HCT116 (cell line): ENCODE results near the gene UQCRC1. TPM values are rescaled to one million over a fixed set of nuclear protein-coding genes. Genes with fewer than 3 reads are reported as not detected.
A peak's percentile ranks its signal among the peaks of the same experiment; 100 is the strongest.

ENCODE experiments used
- ATAC-seq: fragments of 200-7000 bp; cut with Tn5 transposase; 2 replicates; pipeline ENCODE4 v1.9.1; 2020; ENCODE audit warnings: mild to moderate bottlenecking, moderate library complexity
- BruUV-seq: library from RNA; stranded (reverse); fragments of 400-500 nt; replicated peaks from 2 replicates; lab custom pipeline; 2021; lab: Mats Ljungman, UMichigan
- CTCF ChIA-PET: fragments of 300-600 bp; sonication (Branson Sonifier 250); formaldehyde crosslinking; loops from one replicate; lab custom pipeline; 2021; ENCODE audit warnings: antibody characterized with exemption; lab: Charles Lee
- POLR2A ChIA-PET: fragments of 300-600, 350-600 bp; sonication (Branson Sonifier 250); formaldehyde crosslinking; loops from one replicate; lab custom pipeline; 2021; ENCODE audit warnings: antibody characterized with exemption; lab: Charles Lee
- RAD21 ChIA-PET, 2 experiments: fragments of 300-600 bp; sonication (Branson Sonifier 250); formaldehyde crosslinking; loops; one replicate each; lab custom pipeline; 2023; ENCODE audit warnings: low total read pairs in 2 of 2; ENCODE audit not compliant: uncharacterized antibody in 2 of 2, unreplicated experiment in 2 of 2, low non-redundant PET in 1 of 2; lab: Charles Lee
- DNase-seq: peaks from one replicate; pipeline ENCODE4 v3.0.0-alpha.2; 2010; ENCODE audit warnings: low read depth, low spot score
- H2AFZ ChIP-seq: fragments of 200-600 bp; shearing (Covaris generic), sonication (generic); 2 replicates; pipeline ENCODE4 v1.6.1; 2017; ENCODE audit warnings: low read depth, mixed run types, mixed read lengths, antibody characterized with exemption, low read length; ENCODE audit not compliant: poor library complexity, severe bottlenecking
- H3K27ac ChIP-seq: 2 replicates; pipeline ENCODE4 v1.5.1; 2012; ENCODE audit warnings: low read depth, low read length
- H3K27me3 ChIP-seq: fragments of 200-600 bp; sonication (generic); 2 replicates; pipeline ENCODE4 v1.6.1; 2016; ENCODE audit warnings: mixed run types, low read length, mixed read lengths; ENCODE audit not compliant: insufficient read depth
- H3K36me3 ChIP-seq, 2 experiments: fragments of 200-500 bp in 1 of 2; fragments of 200-600 bp in 1 of 2; sonication (Bioruptor generic) in 1 of 2; sonication (generic) in 1 of 2; 2 replicates each; pipeline versions ENCODE4 v1.5.1 to v1.6.1; 2014 to 2016; ENCODE audit warnings: low read length in 2 of 2, inconsistent platforms in 1 of 2, mixed read lengths in 1 of 2, mixed run types in 1 of 2; ENCODE audit not compliant: insufficient read depth in 2 of 2, control insufficient read depth in 1 of 2
- H3K4me1 ChIP-seq, 2 experiments: fragments of 200-600 bp in 1 of 2; sonication (generic) in 1 of 2; 2 replicates each; pipeline versions ENCODE4 v1.5.1 to v1.6.1; 2012 to 2017; ENCODE audit warnings: low read length in 2 of 2, inconsistent platforms in 1 of 2, mild to moderate bottlenecking in 1 of 2, mixed read lengths in 1 of 2, mixed run types in 1 of 2, moderate library complexity in 1 of 2; ENCODE audit not compliant: insufficient read depth in 2 of 2, control insufficient read depth in 1 of 2
- H3K4me2 ChIP-seq: fragments of 200-600 bp; sonication (generic); 2 replicates; pipeline ENCODE4 v1.6.1; 2017; ENCODE audit warnings: mixed run types, low read length, mixed read lengths
- H3K4me3 ChIP-seq, 2 experiments: fragments of 200-600 bp in 1 of 2; sonication (generic) in 1 of 2; replicated peaks in 1 of 2; 2 replicates each; pipeline ENCODE4 v1.5.1; 2011 to 2016; ENCODE audit warnings: low read length in 2 of 2, control low read depth in 1 of 2, low read depth in 1 of 2, mild to moderate bottlenecking in 1 of 2, mixed read lengths in 1 of 2, mixed run types in 1 of 2
- H3K79me2 ChIP-seq: fragments of 200-600 bp; sonication (generic); 2 replicates; pipeline ENCODE4 v1.6.1; 2017; ENCODE audit warnings: mild to moderate bottlenecking, mixed run types, low read length, moderate library complexity, mixed read lengths; ENCODE audit not compliant: insufficient read depth
- H3K9ac ChIP-seq: fragments of 200-600 bp; sonication (generic); 2 replicates; pipeline ENCODE4 v1.6.1; 2016; ENCODE audit warnings: low read length, mixed read lengths
- H3K9me2 ChIP-seq: fragments of 200-600 bp; sonication (generic), shearing (Covaris generic); 2 replicates; pipeline ENCODE4 v1.6.1; 2017; ENCODE audit warnings: mixed run types, mild to moderate bottlenecking, moderate library complexity; ENCODE audit not compliant: insufficient read depth
- H3K9me3 ChIP-seq, 2 experiments: fragments of 200-500 bp in 1 of 2; fragments of 200-600 bp in 1 of 2; sonication (Bioruptor generic) in 1 of 2; sonication (generic) in 1 of 2; 2 replicates each; pipeline ENCODE4 v1.6.1; 2014 to 2017; ENCODE audit warnings: low read length in 2 of 2, mixed read lengths in 2 of 2, inconsistent platforms in 1 of 2, low read depth in 1 of 2, mild to moderate bottlenecking in 1 of 2, mixed run types in 1 of 2, moderate library complexity in 1 of 2; ENCODE audit not compliant: control insufficient read depth in 1 of 2, insufficient read depth in 1 of 2
- H4K20me1 ChIP-seq: fragments of 200-600 bp; sonication (generic), shearing (Covaris generic); 2 replicates; pipeline ENCODE4 v1.6.1; 2017; ENCODE audit warnings: mixed run types, mild to moderate bottlenecking, moderate library complexity; ENCODE audit not compliant: insufficient read depth
- CBX3 ChIP-seq: IDR thresholded peaks from 2 replicates; pipeline ENCODE4 v1.6.1; 2012; ENCODE audit warnings: low read depth
- ELF1 ChIP-seq: IDR thresholded peaks from 2 replicates; pipeline ENCODE4 v1.6.1; 2012; ENCODE audit warnings: low read depth, borderline replicate concordance
- FOSL1 ChIP-seq: IDR thresholded peaks from 2 replicates; pipeline ENCODE4 v1.6.1; 2012; ENCODE audit warnings: low read depth
- JUND ChIP-seq: IDR thresholded peaks from 2 replicates; pipeline ENCODE4 v1.6.1; 2012
- RAD21 ChIP-seq: IDR thresholded peaks from 2 replicates; pipeline ENCODE4 v1.6.1; 2012; ENCODE audit warnings: low read depth, mild to moderate bottlenecking
- SP1 ChIP-seq: IDR thresholded peaks from 2 replicates; pipeline ENCODE4 v1.6.1; 2012; ENCODE audit warnings: low read depth
- TCF7L2 ChIP-seq: IDR thresholded peaks from 2 replicates; pipeline ENCODE4 v1.7.0; 2011; ENCODE audit warnings: borderline replicate concordance, inconsistent platforms; ENCODE audit not compliant: insufficient read depth, insufficient read length; ENCODE audit errors: extremely low read depth
- ZFX ChIP-seq: fragments of 450-650 bp; IDR thresholded peaks from 2 replicates; pipeline ENCODE4 v1.6.1; 2017
- intact Hi-C: fragments of 100-400 bp; cut with micrococcal nuclease; formaldehyde crosslinking; loops from 2 replicates; pipeline ENCODE4 v1.10.0; 2022
- total RNA-seq: library from RNA; stranded (reverse); gene quantifications from one replicate; pipeline ENCODE4 v1.2.1, GENCODE V29; 2021; ENCODE audit not compliant: unreplicated experiment

UQCRC1 gene
- total RNA-seq, 1 experiment from 2014 or later: 318 TPM

DNA sequence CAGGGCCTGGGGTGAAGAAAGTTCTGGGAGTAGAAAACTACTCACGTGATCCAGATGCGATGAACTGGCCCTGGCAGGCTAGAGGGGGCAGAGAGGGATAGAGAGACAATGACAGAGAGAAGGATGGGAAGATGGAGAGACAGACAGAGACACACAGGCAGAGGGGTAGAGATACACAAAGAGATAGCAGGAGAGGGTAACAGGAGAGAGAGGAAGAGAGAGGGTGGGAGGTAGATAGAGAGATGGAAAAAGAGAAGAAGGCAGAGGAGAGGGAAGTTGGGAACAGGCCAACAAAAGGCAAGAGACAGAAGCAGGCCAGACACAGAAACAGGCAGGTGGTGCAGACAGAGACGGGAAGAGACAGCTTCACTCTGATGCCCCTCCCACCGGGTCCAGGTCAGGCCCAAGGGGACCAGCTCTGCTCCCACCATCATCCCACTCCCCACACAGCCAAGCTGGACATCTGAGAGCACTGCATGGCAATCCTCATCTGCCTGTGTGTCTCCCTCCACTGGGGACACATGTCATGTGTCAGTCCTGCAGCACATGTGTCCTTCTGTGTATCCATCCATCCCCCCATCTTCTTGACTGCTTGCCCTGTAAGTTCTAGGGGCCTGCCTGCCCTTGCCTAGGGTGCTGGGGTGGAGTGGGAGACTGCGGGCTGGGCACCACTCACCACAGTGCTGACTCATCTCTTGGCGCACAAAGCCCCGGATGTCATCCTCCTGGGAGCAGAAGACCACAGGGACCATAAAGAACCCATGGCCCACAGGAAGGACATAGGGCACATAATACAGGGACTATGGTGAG, 43.6 kb downstream of the UQCRC1 start:
- H4K20me1 ChIP-seq: no peaks in the 10 kb centered on the region
- ChIA-PET CTCF (no interaction called here), POLR2A (no interaction called here), RAD21 (no interaction called here)
- peak; percentile 65 for ATAC-seq
- H3K27me3 ChIP-seq: no peaks in the 10 kb centered on the region
- H3K9ac ChIP-seq: peak overlapping the region; percentile 31
- BruUV-seq: no TSS peak
- peak overlapping the region; percentile 71 for H3K4me2 ChIP-seq
- H3K36me3 ChIP-seq: no peaks in the 10 kb centered on the region
- H3K27ac ChIP-seq: peak overlapping the region; percentile 58
- H3K79me2 ChIP-seq: no peaks in the 10 kb centered on the region
- intact Hi-C loops: no loop called here
- no peaks in the 10 kb centered on the region for H3K9me2 ChIP-seq
- TF ChIP-seq CBX3 (no peak), JUND (no peak), ZFX (peak; percentile 31; the same call in 1 of the 2 replicates), TCF7L2 (peak; percentile 42)
- peak; percentile 21 for DNase-seq
- no peak overlapping the region for H3K4me3 ChIP-seq
- H3K9me3 ChIP-seq: no peaks in the 10 kb centered on the region
- no peak overlapping the region for H2AFZ ChIP-seq
- H3K4me1 ChIP-seq: peaks cover 44 to 64% of the 10 kb centered on the region in 2 experiments

DNA sequence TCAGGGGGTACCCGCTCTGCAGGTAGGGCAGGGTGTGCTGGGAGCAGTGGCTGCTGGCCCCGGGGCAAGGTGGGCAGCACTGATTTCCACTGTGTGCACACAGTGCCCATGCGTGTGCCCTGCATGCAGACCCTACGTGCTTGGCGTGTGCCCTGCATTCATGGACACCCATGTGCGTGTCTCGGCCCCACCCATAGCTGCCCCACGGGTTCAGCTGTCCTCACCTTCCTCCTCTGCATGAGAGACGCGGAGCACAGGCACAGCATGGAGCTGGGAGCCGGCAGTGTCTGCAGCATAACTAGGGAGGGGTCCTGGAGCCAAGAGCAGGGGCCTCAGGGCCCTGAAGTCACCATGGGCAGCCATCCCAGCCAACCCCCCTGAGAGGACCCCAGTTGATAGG, 44.3 kb downstream of the UQCRC1 start:
- ATAC-seq: no peak
- Histone ChIP-seq H3K9me3 (no peaks in the 10 kb centered on the region), H3K4me2 (peak overlapping the region; percentile 71; the same call in 1 of the 2 replicates), H3K79me2 (no peaks in the 10 kb centered on the region), H3K4me3 (no peak overlapping the region), H3K27me3 (no peaks in the 10 kb centered on the region), H3K4me1 (peaks cover 50 to 70% of the 10 kb centered on the region in 2 experiments), H3K9ac (0 out of 2 replicates have a peak overlapping the region, but pooled peaks have one; percentile 31), H3K27ac (peak overlapping the region; percentile 58), H3K9me2 (no peaks in the 10 kb centered on the region), H3K36me3 (no peaks in the 10 kb centered on the region), H2AFZ (no peak overlapping the region), H4K20me1 (no peaks in the 10 kb centered on the region)
- no peak for DNase-seq
- TF ChIP-seq RAD21 (no peak), FOSL1 (no peak), CBX3 (no peak), SP1 (no peak), ELF1 (no peak)
- POLR2A ChIA-PET: no interaction called here
- intact Hi-C loops: no loop called here
- BruUV-seq: no TSS peak
- CTCF ChIA-PET: no interaction called here
- RAD21 ChIA-PET: no interaction called here
